A549 treated with dexamethasone at 1 μM for 4 hours (cell line): ENCODE results near the gene TLX2. TPM values are rescaled to one million over a fixed set of nuclear protein-coding genes. Genes with fewer than 3 reads are reported as not detected.

Experiments used
- total RNA-seq: library from RNA; stranded (reverse); fragments of 200-300 nt; extraction: Qiagen RNA extraction; gene quantifications from 5 replicates; pipeline ENCODE4 v1.2.3, GENCODE V29; 2022

The TLX2 gene
- 0.17 to 0.31 TPM (median 0.21 TPM) in 5 replicates for total RNA-seq

GRCh38 chr2:74514368-74515270 lies at the start of gene TLX2:
TLX2 (plus strand) TSS chr2:74514450; CDS start chr2:74514807, 357 bp downstream.

GRCh38 chr2:74472086-74472944 lies 41.9 kb upstream of the TLX2 start, which contains the start of gene MRPL53:
MRPL53 (minus strand) TSS chr2:74472680; CDS start chr2:74472660, 20 bp downstream.

DNA sequence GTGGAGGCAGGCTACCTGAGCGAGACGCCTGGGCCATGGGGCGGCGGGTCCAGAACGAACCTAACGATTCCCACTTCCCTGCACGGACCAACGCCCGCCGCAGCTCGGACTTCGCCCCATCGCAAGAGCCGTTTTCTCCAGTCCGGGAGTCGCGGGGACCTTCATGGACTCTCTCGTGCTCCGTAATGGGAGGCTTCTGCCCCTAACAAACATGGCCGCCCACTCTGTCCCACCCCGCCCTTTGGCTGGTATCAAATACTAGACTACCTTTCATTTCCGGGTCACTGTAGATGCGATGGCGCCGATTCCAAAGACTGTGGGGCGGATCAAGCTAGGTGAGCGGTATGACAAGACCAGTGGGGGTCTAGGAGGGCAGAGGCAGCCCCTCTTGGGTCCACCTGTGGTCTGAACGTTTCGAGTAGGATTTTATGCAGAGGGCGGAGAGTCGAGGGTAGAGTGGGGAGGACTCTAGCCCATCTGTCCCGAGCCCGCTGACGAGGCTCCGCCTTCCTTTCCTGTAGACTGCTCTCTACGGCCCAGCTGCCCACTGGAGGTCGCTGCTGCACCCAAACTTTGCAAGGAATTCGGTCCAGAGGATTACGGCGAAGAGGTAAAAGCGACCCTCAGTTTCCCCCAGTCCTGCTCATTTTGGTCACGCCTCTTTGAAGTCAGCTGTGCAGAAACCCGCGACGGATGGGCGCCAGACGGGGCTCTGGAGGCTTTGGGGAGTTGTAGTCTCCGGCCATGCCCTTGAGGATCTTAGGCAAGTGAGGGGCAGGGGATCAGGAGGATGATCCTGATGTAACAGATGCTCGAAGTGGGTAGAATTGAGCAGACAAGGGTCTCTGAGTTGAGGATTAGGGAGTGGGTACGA lies 31.2 kb upstream of the TLX2 start, which contains the start of the genes CCDC142 and TTC31:
TSS of gene CCDC142 (minus strand) at position 198 of the 874 bp plus-strand sequence. CDS start at position 37, 161 bp downstream.
TSS of gene TTC31 (plus strand) at position 281 of the 874 bp plus-strand sequence. CDS start at position 296, 15 bp downstream.

GRCh38 chr2:74499267-74499939 lies 14.8 kb upstream of the TLX2 start, which contains the start of gene LBX2:
LBX2 (minus strand) TSS chr2:74499603; CDS start chr2:74499537, 66 bp downstream.

GRCh38 chr2:74507145-74507925 lies 6.9 kb upstream of the TLX2 start, which contains the start of gene PCGF1:
PCGF1 (minus strand) TSS chr2:74507695; CDS start chr2:74507668, 27 bp downstream.

GRCh38 chr2:74525717-74526648 lies 11.7 kb downstream of the TLX2 start, which contains the start of gene DQX1:
DQX1 (minus strand) TSS chr2:74526231; CDS start chr2:74525729, 502 bp downstream.

GRCh38 chr2:74529357-74530238 lies 15.3 kb downstream of the TLX2 start, which contains the start of the genes AUP1 and HTRA2:
AUP1 (minus strand) TSS chr2:74529706; CDS start chr2:74529629, 77 bp downstream.
HTRA2 (plus strand) TSS chr2:74529933; CDS start chr2:74530007, 74 bp downstream.

GRCh38 chr2:74553892-74554819 lies 39.9 kb downstream of the TLX2 start, which contains the start of the genes DOK1 and LOXL3:
DOK1 (plus strand) TSS chr2:74554720; CDS start chr2:74554755, 35 bp downstream.
LOXL3 (minus strand) TSS chr2:74553942; CDS start chr2:74552634, 1,308 bp downstream.

Other genes starting within 250 kb of the TLX2 start
- 0.15 to 0.34 TPM (median 0.28 TPM) in 5 replicates for gene SLC4A5, start 171.0 kb upstream of the TLX2 start, total RNA-seq
- 108 to 168 TPM (median 160 TPM) in 5 replicates for gene DCTN1, start 134.1 kb upstream of the TLX2 start, total RNA-seq
- gene C2orf81, start 92.8 kb upstream of the TLX2 start, total RNA-seq: 3.3 to 3.7 TPM (median 3.6 TPM) in 5 replicates
- gene WDR54, start 92.7 kb upstream of the TLX2 start, total RNA-seq: 75.2 to 80.4 TPM (median 77.7 TPM) in 5 replicates
- 14.2 to 25.4 TPM (median 23.2 TPM) in 5 replicates for gene RTKN, start 72.5 kb upstream of the TLX2 start, total RNA-seq
- 42.3 to 51.4 TPM (median 47.4 TPM) in 5 replicates for gene INO80B, start 59.4 kb upstream of the TLX2 start, total RNA-seq
- gene WBP1, start 56.0 kb upstream of the TLX2 start, total RNA-seq: 44.4 to 86.4 TPM (median 77.7 TPM) in 5 replicates
- 37.2 to 52.8 TPM (median 51.3 TPM) in 5 replicates for gene MOGS, start 49.1 kb upstream of the TLX2 start, total RNA-seq
- 108 to 154 TPM (median 133 TPM) in 5 replicates for gene MRPL53, start 41.8 kb upstream of the TLX2 start, total RNA-seq
- gene CCDC142, start 31.5 kb upstream of the TLX2 start, total RNA-seq: 6.6 to 14.5 TPM (median 12.6 TPM) in 5 replicates
- gene TTC31, start 31.4 kb upstream of the TLX2 start, total RNA-seq: 10.6 to 16.6 TPM (median 15.0 TPM) in 5 replicates
- 2.7 to 3.7 TPM (median 3.0 TPM) in 5 replicates for gene LBX2, start 14.8 kb upstream of the TLX2 start, total RNA-seq
- 29.3 to 38.9 TPM (median 31.6 TPM) in 5 replicates for gene PCGF1, start 6.8 kb upstream of the TLX2 start, total RNA-seq
- 0.07 to 0.15 TPM (median 0.08 TPM) in 3 of 5 replicates, not detected in the others for gene DQX1, start 11.8 kb downstream of the TLX2 start, total RNA-seq
- 176 to 254 TPM (median 231 TPM) in 5 replicates for gene AUP1, start 15.3 kb downstream of the TLX2 start, total RNA-seq
- 31.4 to 39.0 TPM (median 38.8 TPM) in 5 replicates for gene HTRA2, start 15.5 kb downstream of the TLX2 start, total RNA-seq
- gene LOXL3, start 39.5 kb downstream of the TLX2 start, total RNA-seq: 0.22 to 0.58 TPM (median 0.35 TPM) in 5 replicates
- gene DOK1, start 40.3 kb downstream of the TLX2 start, total RNA-seq: 3.5 to 5.2 TPM (median 4.4 TPM) in 5 replicates
- not detected in 5 replicates for gene M1AP, start 133.9 kb downstream of the TLX2 start, total RNA-seq
- gene SEMA4F, start 139.8 kb downstream of the TLX2 start, total RNA-seq: 8.4 to 13.4 TPM (median 11.8 TPM) in 5 replicates